Activated T-helper 1 cell treated with Interleukin-2 at 50 U/mL for 16 hours (primary cell): ENCODE measurements around the gene SEC23IP.
"Not testable (repeated sequence)": the region's sequence is repeated elsewhere in the genome, so short reads cannot be mapped to it uniquely, and the experiment has no call there.

Source experiments
- DNase-seq: peaks from one replicate; pipeline ENCODE4 v3.0.0-alpha.2; 2020; ENCODE audit warnings: low read depth

Gene SEC23IP

GRCh38 chr10:119883901-119884611 lies 8.5 kb upstream of the SEC23IP start:
- not testable (repeated sequence) for DNase-seq

DNA sequence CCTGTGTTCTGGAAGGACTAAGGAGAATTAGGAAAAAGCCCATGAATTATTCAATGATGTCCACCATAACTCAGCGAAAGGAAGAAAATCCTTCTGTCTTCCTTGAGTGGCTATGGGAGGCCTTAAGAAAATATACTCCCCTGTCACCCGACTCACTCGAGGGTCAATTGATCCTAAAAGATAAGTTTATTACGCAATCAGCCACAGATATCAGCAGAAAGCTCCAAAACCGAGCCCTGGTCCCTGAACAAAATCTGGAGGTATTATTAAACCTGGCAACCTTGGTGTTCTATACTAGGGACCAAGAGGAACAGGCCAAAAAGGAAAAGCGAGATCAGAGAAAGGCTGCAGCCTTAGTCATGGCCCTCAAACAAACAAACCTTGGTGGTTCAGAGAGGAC lies 6.5 kb upstream of the SEC23IP start:
- DNase-seq, result not testable (repeated sequence)

- DNase-seq, result not testable (repeated sequence)
Observed at GRCh38 chr10:119888715-119889114, 3.8 kb upstream of the SEC23IP start.

- not testable (repeated sequence) for DNase-seq
Observed at GRCh38 chr10:119889201-119889600, 3.3 kb upstream of the SEC23IP start.

- DNase-seq, result not testable (repeated sequence)
Observed at GRCh38 chr10:119890307-119890706, 2.2 kb upstream of the SEC23IP start.

GRCh38 chr10:119891849-119892187 lies 712 bp upstream of the SEC23IP start:
- DNase-seq, result not testable (repeated sequence)

DNA sequence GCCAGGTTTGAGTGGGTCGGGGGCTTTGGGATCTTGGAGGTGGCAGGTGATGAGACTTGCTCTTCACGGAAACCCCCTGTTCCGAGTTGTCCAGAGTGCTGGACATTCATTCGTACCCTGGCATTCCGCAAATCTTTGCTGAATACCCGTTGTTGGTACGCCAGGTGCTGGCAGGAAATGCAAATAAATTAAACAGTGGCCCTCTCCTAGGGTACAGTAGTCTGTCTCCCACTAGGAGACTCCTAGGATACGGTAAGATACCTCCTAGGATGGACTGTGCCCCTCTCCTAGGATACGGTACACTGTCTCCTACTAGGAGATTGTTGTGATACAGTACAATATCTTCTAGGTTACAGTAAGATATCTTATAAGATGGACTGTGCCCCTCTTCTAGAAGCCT lies 544 bp downstream of the SEC23IP start:
- DNase-seq, result no peak

DNA sequence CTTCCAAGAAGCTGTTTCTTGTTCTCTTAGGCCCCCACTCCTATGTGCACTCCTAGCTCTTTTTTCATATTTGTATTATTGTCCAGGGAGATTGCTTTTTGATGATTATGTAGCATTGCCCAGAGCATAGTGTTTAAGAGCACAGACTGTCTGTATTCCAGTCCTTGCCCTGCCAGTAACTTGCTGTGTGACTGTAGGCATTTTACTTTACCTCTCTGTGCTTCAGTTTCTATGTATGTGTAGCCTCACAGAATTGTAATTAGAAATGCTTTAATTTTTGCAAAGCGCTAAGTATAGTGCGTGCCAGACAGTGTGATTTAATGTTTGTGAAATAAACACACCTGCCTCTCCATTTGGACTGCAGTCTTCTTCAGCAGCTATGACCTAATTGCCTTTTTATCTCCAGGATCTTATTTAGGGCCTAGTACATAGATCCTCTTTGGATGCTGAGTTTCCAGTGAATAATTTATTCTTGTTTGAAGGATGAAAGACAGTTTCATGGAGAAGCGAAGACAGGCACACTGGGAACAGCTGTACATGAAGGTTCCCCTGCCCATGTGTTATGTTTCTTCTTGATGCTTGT lies 1.4 kb downstream of the SEC23IP start:
- no peak for DNase-seq

DNA sequence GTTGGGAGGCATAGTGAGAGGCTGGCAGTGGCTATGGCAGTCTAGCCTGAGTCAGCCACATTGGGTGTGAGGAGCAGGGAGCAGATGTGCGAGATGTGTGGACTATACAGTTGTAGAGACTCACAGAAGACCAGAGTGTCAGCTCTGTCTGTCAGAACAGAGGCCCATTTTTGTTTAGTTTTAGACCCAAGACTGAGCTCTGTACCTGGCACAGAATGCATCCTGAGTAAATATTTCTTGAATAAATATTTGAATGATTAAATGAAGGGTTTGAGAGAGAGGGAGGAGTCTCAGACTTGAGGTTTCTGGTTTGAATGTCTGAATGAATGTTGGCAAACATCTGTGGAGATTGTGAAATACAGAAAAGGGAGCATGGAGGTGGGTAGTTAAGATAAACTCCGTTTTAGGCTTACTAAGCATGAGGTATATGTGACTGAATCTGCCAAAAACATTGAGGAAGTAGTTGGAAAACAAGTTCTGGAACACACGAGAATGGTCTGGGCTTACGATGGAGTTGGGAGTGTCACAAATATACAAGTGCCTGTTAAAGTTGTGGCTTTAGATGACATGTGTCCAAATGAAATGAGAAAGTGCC lies 3.6 kb downstream of the SEC23IP start:
- no peak for DNase-seq

DNA sequence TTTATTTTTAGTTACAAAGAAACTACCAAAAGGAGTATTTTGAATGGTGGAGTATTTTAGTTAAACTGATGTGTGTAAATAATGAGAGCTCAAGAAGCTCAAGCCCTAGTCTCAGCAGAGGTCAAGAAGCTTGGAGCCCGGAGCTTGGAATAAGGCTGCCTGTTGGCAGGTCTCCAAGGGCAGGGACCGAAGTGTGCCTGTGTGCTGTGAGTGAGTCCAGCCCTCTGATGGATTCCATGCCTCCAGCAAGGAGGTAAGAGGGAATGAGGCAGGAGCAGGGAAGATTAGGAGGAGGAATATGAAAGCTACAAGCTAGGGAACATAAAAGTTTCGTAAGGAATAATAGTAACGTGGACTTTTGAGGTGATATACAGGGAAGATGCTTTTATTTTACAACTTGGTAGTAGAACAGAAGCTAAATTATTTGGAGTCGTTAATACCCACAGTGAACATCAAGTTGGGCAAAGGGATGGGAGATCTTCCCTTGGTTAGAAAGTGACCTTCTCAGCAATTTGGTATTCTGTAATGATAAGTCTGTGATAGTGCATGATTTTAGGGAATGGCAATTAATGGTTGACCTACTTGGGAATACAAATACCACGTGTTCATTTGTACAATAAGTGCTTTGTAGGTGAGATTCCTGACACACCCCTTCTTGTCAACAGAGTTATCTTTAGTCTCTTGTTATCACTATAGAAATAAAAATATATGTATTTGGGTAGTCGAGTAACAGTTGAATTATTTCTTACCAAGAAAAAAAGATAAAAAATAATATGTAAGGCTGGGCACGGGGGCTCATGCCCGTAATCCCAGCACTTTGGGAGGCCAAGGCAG lies 4.6 kb downstream of the SEC23IP start:
- DNase-seq, result no peak

GRCh38 chr10:119898577-119898976 lies 6.0 kb downstream of the SEC23IP start:
- no peak for DNase-seq

DNA sequence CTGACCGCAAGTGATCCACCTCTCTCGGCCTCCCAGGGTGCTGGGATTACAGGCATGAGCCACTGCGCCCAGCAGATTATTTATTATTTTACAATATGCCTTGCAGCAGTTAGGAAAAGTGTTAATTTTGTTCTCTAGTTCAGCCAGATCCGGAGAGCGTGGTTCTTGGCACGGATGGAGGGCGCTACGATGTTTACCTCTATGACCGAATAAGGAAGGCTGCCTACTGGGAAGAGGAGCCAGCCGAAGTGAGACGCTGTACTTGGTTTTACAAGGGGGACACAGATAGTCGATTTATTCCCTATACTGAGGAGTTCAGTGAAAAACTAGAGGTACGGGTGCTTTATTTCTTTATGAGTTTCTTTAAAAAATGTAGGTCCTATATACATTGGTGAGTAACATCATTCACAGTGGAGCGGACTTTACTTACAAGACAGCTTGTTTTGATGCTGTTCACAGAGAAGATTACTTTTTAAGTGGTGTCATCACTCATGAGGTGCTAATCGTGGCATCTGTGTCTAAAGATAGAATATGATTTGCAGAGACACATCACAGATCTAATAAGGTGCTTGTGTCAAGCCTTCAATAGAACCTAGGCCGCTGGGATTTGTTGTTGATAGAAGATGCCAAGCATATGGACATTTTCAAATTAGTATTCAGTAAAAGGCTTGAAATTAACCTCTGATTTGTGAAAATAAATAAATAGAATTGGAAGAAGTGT lies 11.6 kb downstream of the SEC23IP start:
- no peak for DNase-seq

DNA sequence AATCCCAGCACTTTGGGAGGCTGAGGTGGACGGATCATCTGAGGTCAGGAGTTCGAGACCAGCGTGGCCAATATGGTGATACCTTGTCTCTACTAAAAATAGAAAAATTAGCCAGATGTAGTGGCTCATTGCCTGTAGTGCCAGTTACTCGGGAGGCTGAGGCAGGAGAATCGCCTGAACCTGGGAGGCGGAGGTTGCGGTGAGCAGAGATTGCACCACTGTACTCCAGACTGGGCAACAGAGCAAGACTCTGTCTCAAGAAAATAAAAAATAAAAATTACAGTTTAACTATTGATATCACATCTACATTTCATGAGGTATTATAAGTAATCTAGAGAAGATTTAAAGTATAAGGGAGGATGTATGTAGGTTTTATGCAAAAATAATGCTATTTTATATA lies 15.2 kb downstream of the SEC23IP start:
- not testable (repeated sequence) for DNase-seq

- no peak for DNase-seq
Observed at GRCh38 chr10:119908166-119908565, 15.6 kb downstream of the SEC23IP start.

DNA sequence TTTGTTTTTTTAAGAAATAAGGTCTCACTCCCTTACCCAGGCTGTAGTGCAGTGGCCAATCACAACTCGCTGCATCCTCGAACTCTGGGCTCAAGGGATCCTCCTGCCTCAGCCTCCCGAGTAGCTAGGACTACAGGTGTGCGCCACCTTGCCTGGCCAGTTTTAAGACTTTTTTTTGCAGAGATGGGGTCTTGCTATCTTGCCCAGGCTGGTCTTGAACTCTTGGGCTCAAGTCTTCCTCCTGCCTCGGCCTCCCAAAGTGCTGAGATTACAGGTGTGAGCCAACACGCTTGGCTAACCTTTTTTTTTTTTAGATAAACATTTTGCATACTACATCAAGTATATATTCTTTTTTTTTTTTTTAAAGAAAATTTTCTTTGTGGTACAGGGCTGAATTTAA lies 18.2 kb downstream of the SEC23IP start:
- no peak for DNase-seq

- DNase-seq, result no peak
Observed at GRCh38 chr10:119917777-119918176, 25.2 kb downstream of the SEC23IP start.

DNA sequence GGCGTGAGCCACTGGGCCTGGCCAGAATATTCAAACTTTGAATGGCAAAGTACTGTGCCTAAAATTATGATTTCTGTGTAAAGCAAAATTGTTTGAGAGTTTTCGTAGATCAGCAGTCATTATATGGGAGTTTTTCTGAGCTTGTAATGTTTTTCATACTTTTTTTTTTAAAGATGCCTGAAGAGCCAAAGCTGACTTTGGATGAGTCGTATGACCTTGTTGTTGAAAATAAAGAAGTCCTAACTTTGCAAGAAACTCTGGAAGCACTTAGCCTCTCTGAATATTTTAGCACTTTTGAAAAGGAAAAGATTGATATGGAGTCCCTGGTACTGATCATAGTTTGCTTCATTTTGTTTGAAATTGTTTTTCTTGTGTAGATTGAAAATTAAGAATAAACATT lies 26.7 kb downstream of the SEC23IP start:
- DNase-seq, result no peak

DNA sequence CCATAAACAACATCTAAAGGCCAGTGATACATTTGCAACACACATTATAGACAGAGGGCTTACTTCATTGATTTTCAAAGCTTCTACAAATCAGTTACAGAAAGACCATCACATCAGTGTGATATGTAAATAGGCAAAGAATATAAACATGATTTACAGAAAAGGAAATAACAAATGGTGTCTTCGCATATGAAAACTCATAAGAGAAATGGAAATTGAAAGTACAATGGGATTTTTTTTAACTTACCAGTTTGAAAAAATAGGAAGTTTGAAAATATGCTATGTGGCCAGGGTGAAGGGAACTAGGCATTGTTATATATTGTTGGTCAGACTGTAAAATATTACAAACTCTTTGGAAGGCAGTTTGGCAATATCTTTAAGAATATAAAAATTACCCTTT lies 27.3 kb downstream of the SEC23IP start:
- DNase-seq, result no peak

DNA sequence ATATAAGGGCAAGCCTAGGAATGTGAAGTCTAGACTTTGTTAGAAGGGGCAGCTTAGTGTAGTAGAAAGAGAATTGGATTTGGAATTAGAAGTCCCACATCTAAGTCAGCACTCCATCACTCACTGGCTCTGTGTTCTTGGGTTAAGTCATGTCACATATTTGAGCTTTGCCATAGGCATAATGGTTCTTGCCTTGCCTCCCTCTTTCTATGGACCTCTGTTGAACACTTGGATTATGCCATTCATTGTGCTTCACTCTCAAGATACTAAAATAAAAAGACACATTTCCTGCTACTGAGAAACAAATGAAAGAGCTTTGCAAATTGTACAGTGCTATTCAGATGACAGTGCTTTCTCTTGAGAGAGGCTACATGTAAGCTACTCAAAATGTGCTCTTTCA lies 35.9 kb downstream of the SEC23IP start:
- no peak for DNase-seq

DNA sequence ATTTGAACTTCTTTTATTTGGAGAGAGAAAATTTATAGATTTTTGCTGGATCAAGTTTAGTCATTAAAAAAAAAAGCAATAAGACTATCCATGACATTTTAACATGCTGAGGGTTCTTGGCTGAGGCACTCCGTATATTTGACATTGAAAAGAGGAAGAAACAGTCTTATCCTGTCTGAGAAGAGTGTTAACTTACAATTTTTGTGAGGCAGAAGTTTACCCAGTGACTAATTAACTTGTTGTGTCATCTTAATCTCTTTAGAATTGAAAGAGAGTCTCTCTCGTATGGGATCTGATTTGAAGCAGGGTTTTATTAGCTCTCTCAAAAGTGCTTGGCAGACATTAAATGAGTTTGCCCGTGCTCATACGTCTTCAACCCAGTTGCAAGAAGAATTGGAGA lies 39.3 kb downstream of the SEC23IP start:
- DNase-seq, result no peak

- DNase-seq, result no peak
Observed at GRCh38 chr10:119932631-119933030, 40.1 kb downstream of the SEC23IP start.

GRCh38 chr10:119933179-119933578 lies 40.6 kb downstream of the SEC23IP start:
- DNase-seq, result no peak
